Stimulated activated naive CD8-positive, alpha-beta T cell treated with anti-CD3 and anti-CD28 coated beads, Interleukin-15, amount 100 ng/mL, for 72 hours (primary cell): ENCODE data around the gene EPN3.

Source experiments
- ATAC-seq: fragments of 150-1000 bp; cut with Tn5 transposase; 2 replicates; pipeline ENCODE4 v1.10.0; 2021; ENCODE audit warnings: mild to moderate bottlenecking, moderate library complexity
- DNase-seq, 2 donors: peaks; one replicate each; pipeline ENCODE4 v3.0.0; 2021 to 2022
- H3K27ac Mint-ChIP-seq, 2 donors: one replicate each; pipeline ENCODE4 v1.8.0; 2022; ENCODE audit warnings: mild to moderate bottlenecking in 2 of 2, mixed read lengths in 2 of 2, moderate library complexity in 2 of 2
- H3K27me3 Mint-ChIP-seq: one replicate; pipeline ENCODE4 v1.8.0; 2022; ENCODE audit warnings: mixed read lengths
- H3K4me1 Mint-ChIP-seq: one replicate; pipeline ENCODE4 v1.8.0; 2022; ENCODE audit warnings: mild to moderate bottlenecking, mixed read lengths
- H3K4me3 Mint-ChIP-seq, 2 donors: one replicate each; pipeline ENCODE4 v1.8.0; 2022; ENCODE audit warnings: mild to moderate bottlenecking in 2 of 2, mixed read lengths in 2 of 2, moderate library complexity in 1 of 2
- H3K9me3 Mint-ChIP-seq, 2 donors: one replicate each; pipeline ENCODE4 v1.8.0; 2022; ENCODE audit warnings: mixed read lengths in 2 of 2

EPN3 gene

GRCh38 chr17:50537721-50538548, 5.4 kb downstream of the EPN3 start:
- H3K4me1 Mint-ChIP-seq: peaks cover 38% of the 10 kb centered on the region
- DNase-seq (no peak), ATAC-seq (no peak)
- peak overlapping the region in 1 of 2 donors; percentile 66 for H3K27ac Mint-ChIP-seq
- H3K9me3 Mint-ChIP-seq: no peaks in the 10 kb centered on the region
- peaks cover 29% of the 10 kb centered on the region for H3K27me3 Mint-ChIP-seq
- no peak overlapping the region for H3K4me3 Mint-ChIP-seq

GRCh38 chr17:50538549-50539410, 6.2 kb downstream of the EPN3 start:
- peak overlapping the region in 1 of 2 donors; percentile 66 for H3K27ac Mint-ChIP-seq
- no peak for DNase-seq
- H3K27me3 Mint-ChIP-seq: peaks cover 24% of the 10 kb centered on the region
- H3K4me1 Mint-ChIP-seq: peaks cover 29% of the 10 kb centered on the region
- no peak overlapping the region for H3K4me3 Mint-ChIP-seq
- no peak for ATAC-seq
- H3K9me3 Mint-ChIP-seq: no peaks in the 10 kb centered on the region

GRCh38 chr17:50539762-50540559, 7.4 kb downstream of the EPN3 start:
- Mint-ChIP-seq H3K27ac (peak overlapping the region in 1 of 2 donors; percentile 48), H3K4me3 (no peak overlapping the region), H3K27me3 (peaks cover 23% of the 10 kb centered on the region), H3K4me1 (peaks cover 18% of the 10 kb centered on the region), H3K9me3 (no peaks in the 10 kb centered on the region)
- ATAC-seq (no peak), DNase-seq (no peak)

- Mint-ChIP-seq H3K9me3 (no peaks in the 10 kb centered on the region), H3K4me3 (peak overlapping the region; percentile 88 to 94), H3K4me1 (peaks cover 18% of the 10 kb centered on the region), H3K27ac (no peak overlapping the region), H3K27me3 (peaks cover 15% of the 10 kb centered on the region)
- DNase-seq: no peak
- ATAC-seq: no peak
These were observed 8.2 kb downstream of the EPN3 start for GRCh38 chr17:50540560-50541401.

GRCh38 chr17:50541402-50541715, 8.8 kb downstream of the EPN3 start:
- peak overlapping the region; percentile 88 to 94 for H3K4me3 Mint-ChIP-seq
- peaks cover 18% of the 10 kb centered on the region for H3K4me1 Mint-ChIP-seq
- peaks cover 14% of the 10 kb centered on the region for H3K27me3 Mint-ChIP-seq
- ATAC-seq: no peak
- DNase-seq: no peak
- H3K9me3 Mint-ChIP-seq: no peaks in the 10 kb centered on the region
- peak overlapping the region in 1 of 2 donors; percentile 11 for H3K27ac Mint-ChIP-seq

GRCh38 chr17:50541716-50542688, 9.5 kb downstream of the EPN3 start:
- peaks cover 22% of the 10 kb centered on the region for H3K4me1 Mint-ChIP-seq
- peaks cover 14% of the 10 kb centered on the region for H3K27me3 Mint-ChIP-seq
- peak overlapping the region in 1 of 2 donors; percentile 57 for H3K27ac Mint-ChIP-seq
- H3K4me3 Mint-ChIP-seq: peak overlapping the region; percentile 88 to 94
- peak; percentile 79 to 87 for DNase-seq
- peak; percentile 85 for ATAC-seq
- no peaks in the 10 kb centered on the region for H3K9me3 Mint-ChIP-seq

GRCh38 chr17:50542795-50543774, 10.6 kb downstream of the EPN3 start:
- Mint-ChIP-seq H3K27me3 (peaks cover 14% of the 10 kb centered on the region), H3K4me3 (peak overlapping the region in 1 of 2 donors; percentile 88), H3K4me1 (peaks cover 29% of the 10 kb centered on the region), H3K27ac (no peak overlapping the region), H3K9me3 (no peaks in the 10 kb centered on the region)
- no peak for DNase-seq
- no peak for ATAC-seq

GRCh38 chr17:50544516-50544915, 12.0 kb downstream of the EPN3 start:
- DNase-seq (no peak), ATAC-seq (no peak)
- no peaks in the 10 kb centered on the region for H3K9me3 Mint-ChIP-seq
- H3K27me3 Mint-ChIP-seq: peaks cover 14% of the 10 kb centered on the region
- H3K4me3 Mint-ChIP-seq: no peak overlapping the region
- H3K27ac Mint-ChIP-seq: no peak overlapping the region
- H3K4me1 Mint-ChIP-seq: peaks cover 30% of the 10 kb centered on the region

- no peaks in the 10 kb centered on the region for H3K9me3 Mint-ChIP-seq
- no peak overlapping the region for H3K27ac Mint-ChIP-seq
- DNase-seq: no peak
- peaks cover 14% of the 10 kb centered on the region for H3K27me3 Mint-ChIP-seq
- peaks cover 30% of the 10 kb centered on the region for H3K4me1 Mint-ChIP-seq
- H3K4me3 Mint-ChIP-seq: no peak overlapping the region
- ATAC-seq: no peak
These were observed 12.8 kb downstream of the EPN3 start for GRCh38 chr17:50545311-50545710.

- peaks cover 23% of the 10 kb centered on the region for H3K4me1 Mint-ChIP-seq
- no peak overlapping the region for H3K27ac Mint-ChIP-seq
- H3K27me3 Mint-ChIP-seq: peaks cover 14% of the 10 kb centered on the region
- no peak for DNase-seq
- ATAC-seq: no peak
- H3K9me3 Mint-ChIP-seq: no peaks in the 10 kb centered on the region
- H3K4me3 Mint-ChIP-seq: peak overlapping the region; percentile 83 to 88
These were observed 14.1 kb downstream of the EPN3 start for GRCh38 chr17:50546701-50547034.

- Mint-ChIP-seq H3K27ac (peak within 1 kb of the TSS; percentile 90), H3K27me3 (peaks cover 14% of the 10 kb centered on the region), H3K9me3 (no peaks in the 10 kb centered on the region), H3K4me3 (peak within 1 kb of the TSS; percentile 83 to 88), H3K4me1 (peaks cover 18% of the 10 kb centered on the region)
- ATAC-seq: peak; percentile 94
- peak; percentile 88 to 92 for DNase-seq
These were observed 14.7 kb downstream of the EPN3 start, which contains the start of gene SPATA20 for GRCh38 chr17:50547035-50547735. SPATA20 (plus strand) TSS chr17:50547174; CDS start chr17:50547209, 35 bp downstream.

GRCh38 chr17:50547736-50548083, 15.2 kb downstream of the EPN3 start:
- H3K9me3 Mint-ChIP-seq: no peaks in the 10 kb centered on the region
- peak overlapping the region; percentile 90 for H3K27ac Mint-ChIP-seq
- peaks cover 13% of the 10 kb centered on the region for H3K4me1 Mint-ChIP-seq
- H3K4me3 Mint-ChIP-seq: peak overlapping the region; percentile 83 to 88
- ATAC-seq: peak; percentile 3
- DNase-seq: no peak
- peaks cover 14% of the 10 kb centered on the region for H3K27me3 Mint-ChIP-seq
